IPS-18c (cell line): ENCODE data around the gene MRPL21.

Experiments
- H3K4me3 ChIP-seq: 2 replicates; pipeline ENCODE4 v1.7.0; 2013; ENCODE audit warnings: low read depth, mild to moderate bottlenecking, low read length, moderate library complexity; ENCODE audit not compliant: insufficient read depth
- H3K9me3 ChIP-seq: one replicate; pipeline ENCODE4 v1.6.1; 2013; ENCODE audit warnings: mild to moderate bottlenecking, low read length, moderate library complexity; ENCODE audit not compliant: control insufficient read depth, insufficient read depth

The MRPL21 gene

GRCh38 chr11:68936676-68937620, 33.3 kb upstream of the MRPL21 start:
- no peaks in the 10 kb centered on the region for H3K9me3 ChIP-seq

DNA sequence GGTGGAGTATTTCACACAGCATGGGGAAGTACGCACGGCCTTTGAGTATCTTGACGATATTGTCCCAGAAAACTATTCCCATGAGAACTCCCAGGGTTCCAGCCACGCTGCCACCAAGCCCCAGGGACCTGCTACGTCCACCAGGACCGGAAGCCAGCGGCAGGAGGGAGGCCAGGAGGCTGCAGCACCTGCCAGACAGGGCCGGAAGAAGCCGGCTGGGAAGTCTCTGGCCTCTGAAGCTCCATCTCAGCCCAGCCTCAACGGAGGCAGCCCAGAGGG, 32.7 kb upstream of the MRPL21 start:
- H3K4me3 ChIP-seq, result no peak overlapping the region
- H3K9me3 ChIP-seq, result no peaks in the 10 kb centered on the region

More at GRCh38 chr11:68936676-68937620, 33.3 kb upstream of the MRPL21 start:
- no peak overlapping the region for H3K4me3 ChIP-seq

- Histone ChIP-seq H3K4me3 (no peak overlapping the region), H3K9me3 (no peaks in the 10 kb centered on the region)
Observed at GRCh38 chr11:68935516-68936357, 32.1 kb upstream of the MRPL21 start.

- H3K9me3 ChIP-seq, result no peaks in the 10 kb centered on the region
- H3K4me3 ChIP-seq, result no peak overlapping the region
Observed at GRCh38 chr11:68935066-68935465, 31.4 kb upstream of the MRPL21 start.

DNA sequence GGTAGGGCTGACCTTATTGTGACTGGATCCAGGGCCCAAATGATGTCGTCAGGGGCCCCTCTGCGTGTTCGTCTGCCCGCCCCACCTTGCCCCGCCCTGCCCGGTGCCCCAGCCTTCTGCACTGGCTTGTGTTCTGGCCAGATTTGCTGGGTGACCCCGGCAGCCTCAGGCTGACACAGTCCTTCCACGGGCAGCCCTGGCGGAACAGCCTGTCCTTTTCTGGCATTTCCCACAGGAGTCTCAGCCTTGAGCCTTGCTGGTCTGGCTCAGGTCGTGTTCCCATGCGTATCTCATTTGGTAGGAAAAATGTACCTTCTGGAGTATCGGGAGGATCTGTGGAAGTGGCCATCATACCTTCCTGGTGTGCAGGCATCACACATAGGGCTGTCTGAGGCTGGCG, 31.0 kb upstream of the MRPL21 start:
- Histone ChIP-seq H3K4me3 (no peak overlapping the region), H3K9me3 (no peaks in the 10 kb centered on the region)

DNA sequence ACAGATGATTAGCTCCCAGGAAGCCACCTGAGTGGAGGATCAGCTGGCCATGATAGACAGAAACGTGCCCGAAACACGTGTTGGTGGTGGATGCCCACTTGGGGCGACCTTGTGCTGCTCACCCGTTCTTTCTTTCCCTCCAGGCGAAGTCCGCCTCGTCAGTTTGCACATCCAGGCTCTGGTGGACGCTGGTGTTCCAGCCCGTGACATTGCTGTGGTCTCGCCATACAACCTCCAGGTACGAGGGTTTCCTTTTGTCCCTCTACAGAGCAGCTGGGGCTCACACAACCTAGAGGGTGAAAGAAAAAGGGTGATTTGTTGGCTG, 30.7 kb upstream of the MRPL21 start:
- no peaks in the 10 kb centered on the region for H3K9me3 ChIP-seq

DNA sequence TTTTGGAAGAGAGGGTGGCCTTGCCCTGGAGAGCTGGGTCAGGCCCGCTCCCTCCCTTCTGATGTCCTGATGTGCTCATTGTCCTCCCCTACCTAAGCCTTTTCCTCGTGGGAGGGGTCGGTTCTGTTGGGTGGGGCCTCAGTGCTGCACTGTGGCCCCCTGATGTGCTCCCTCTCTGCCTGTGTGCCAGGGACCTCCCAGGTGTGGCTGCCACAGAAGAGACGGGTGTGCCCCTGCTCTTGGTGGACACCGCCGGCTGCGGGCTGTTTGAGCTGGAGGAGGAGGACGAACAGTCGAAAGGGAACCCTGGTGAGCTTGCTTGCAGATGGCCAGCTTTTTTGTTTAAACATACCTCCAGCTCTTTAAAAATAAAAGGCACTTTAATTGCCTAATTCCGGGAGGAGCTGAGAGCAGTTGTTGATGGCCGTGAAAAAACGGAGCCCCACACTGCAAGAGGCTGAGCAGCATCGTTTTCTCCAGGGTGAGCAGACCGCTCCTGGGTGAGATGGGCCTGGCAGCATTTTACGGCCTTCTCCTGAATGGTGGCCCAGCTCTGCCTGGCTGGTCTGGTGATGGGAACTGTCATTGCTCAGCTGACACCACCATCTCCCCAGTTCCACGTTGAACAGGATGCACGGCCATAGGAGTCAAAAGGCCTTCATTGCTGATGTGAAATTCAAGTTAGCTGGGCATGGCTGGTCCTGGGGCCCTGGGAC, 30.1 kb upstream of the MRPL21 start:
- H3K9me3 ChIP-seq, result no peaks in the 10 kb centered on the region
- no peak overlapping the region for H3K4me3 ChIP-seq

More for the DNA sequence above, 30.7 kb upstream of the MRPL21 start:
- no peak overlapping the region for H3K4me3 ChIP-seq

DNA sequence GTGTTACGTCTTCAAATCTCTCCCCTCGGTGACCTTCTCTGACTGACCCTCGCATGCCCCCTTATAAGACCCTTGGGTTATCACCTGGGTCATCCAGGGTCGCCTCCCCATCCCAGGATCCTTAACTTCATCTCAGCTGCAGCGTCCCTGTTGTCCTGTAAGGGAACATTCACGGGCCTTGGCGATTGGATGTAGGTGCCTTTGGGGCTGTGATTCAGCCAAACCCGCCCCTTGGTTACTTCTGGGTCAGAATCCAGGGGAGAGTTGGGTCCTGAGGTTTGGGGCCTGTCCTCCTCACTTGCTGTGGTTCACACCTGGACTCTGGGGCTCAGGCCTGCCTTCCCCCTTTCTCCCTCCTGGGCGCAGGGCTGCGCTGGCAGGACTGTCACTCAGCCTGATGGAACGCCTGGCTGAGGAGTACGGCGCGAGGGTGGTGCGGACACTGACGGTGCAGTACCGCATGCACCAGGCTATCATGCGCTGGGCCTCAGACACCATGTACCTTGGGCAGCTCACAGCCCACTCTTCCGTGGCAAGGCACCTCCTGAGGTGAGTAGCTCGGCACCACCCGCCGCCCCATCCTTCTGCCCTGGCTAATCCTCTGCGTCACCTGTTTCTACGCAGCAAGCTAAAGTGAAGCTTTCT, 29.4 kb upstream of the MRPL21 start:
- Histone ChIP-seq H3K9me3 (no peaks in the 10 kb centered on the region), H3K4me3 (no peak overlapping the region)

GRCh38 chr11:68932358-68932757, 28.7 kb upstream of the MRPL21 start:
- H3K4me3 ChIP-seq, result no peak overlapping the region
- H3K9me3 ChIP-seq, result no peaks in the 10 kb centered on the region

- no peaks in the 10 kb centered on the region for H3K9me3 ChIP-seq
- no peak overlapping the region for H3K4me3 ChIP-seq
Observed at GRCh38 chr11:68931911-68932310, 28.3 kb upstream of the MRPL21 start.

GRCh38 chr11:68930991-68931855, 27.6 kb upstream of the MRPL21 start:
- H3K4me3 ChIP-seq, result no peak overlapping the region

DNA sequence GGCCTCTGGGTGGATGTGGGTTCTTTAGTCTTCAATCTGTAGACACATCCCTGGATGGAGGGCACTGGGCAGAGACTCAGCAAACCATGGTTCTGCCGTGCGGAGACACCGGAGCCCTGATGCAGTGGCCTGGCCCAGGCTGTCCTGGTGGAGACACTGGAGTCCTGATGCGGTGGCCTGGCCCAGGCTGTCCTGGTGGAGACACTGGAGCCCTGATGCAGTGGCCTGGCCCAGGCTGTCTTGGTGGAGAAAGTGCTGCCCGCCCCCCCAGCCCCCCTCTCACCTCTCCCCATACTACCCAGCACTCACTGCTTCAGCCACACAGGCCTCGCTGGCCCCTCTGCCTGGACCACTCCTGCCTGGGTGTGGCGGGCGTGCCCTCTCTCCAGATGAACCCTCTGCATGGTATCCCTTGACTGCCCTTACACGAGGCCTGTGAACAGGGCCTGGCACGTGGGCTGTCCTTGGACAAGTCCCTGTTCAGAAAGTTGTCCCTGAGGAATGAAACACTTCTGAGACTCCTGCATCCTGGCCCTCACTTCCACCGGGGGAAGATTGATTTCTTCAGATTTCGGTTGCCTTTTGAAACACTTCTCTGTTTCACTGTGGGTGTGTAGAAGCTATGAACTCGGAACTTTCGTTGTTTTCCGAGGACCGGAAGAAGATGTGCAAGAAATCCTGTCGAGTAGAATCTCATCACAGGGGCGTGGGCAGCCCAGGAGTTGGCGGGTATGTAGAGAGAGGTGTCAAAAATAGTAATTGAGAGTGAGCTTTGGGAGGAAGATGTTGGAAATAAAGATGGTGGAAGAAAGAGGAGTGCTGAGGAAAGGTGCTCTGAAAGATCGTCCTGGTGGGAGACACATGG, 26.3 kb upstream of the MRPL21 start:
- Histone ChIP-seq H3K9me3 (peaks cover 8% of the 10 kb centered on the region), H3K4me3 (no peak overlapping the region)

More at GRCh38 chr11:68930991-68931855, 27.6 kb upstream of the MRPL21 start:
- H3K9me3 ChIP-seq, result no peaks in the 10 kb centered on the region

- H3K9me3 ChIP-seq, result peaks cover 12% of the 10 kb centered on the region
- H3K4me3 ChIP-seq, result no peak overlapping the region
Observed at GRCh38 chr11:68929135-68929534, 25.5 kb upstream of the MRPL21 start.

DNA sequence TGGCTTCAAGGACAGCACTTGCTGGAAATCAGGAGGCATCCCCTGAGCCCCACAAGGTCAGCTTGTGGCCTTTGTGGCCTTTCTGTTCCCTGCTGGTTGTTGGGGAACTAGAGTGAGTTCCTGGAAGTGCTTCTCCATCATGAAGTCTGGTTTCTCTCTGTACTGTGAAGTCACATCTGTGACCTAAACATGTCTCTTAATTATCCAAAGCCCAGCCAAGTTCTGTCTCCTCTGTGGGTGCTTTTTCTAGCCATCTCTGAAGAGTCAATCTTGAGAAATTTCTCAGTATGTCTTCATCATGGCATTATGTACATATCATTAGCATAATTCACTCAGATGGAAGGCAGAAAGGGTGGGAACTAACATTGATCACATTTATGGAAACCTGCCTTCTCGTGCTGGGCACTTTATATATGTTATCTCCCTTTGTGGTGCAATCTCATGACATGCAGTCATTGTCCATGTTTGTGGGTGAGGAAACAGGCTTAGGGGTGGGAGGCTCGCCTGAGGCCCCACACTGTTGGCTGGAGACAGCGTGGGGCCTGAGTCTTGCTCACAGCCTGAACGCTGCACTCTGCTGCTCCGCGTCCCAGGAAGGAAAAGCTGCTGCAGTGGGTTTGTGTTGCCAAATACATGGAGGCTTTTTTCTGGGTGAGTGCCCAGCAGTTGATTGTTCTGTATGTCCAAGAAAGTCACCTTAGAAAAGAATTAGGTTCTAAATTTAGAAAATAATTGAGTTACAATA, 24.7 kb upstream of the MRPL21 start:
- H3K9me3 ChIP-seq, result peaks cover 12% of the 10 kb centered on the region
- no peak overlapping the region for H3K4me3 ChIP-seq
